Uterus (tissue), 2 donors: ENCODE data around the gene CKLF.

Experiments used
- POLR2A ChIP-seq, 2 donors: fragments of 450-650 bp; IDR thresholded peaks; one replicate each; pipeline ENCODE4 v1.6.1; 2016; ENCODE audit warnings: antibody characterized with exemption in 2 of 2, mild to moderate bottlenecking in 1 of 2, moderate library complexity in 1 of 2
- TF ChIP-seq, protein P1 (sequence below), 4 experiments: fragments of 200-600 bp in 2 of 4; fragments of 450-650 bp in 2 of 4; sonication (generic) in 2 of 4; IDR thresholded peaks; one replicate each; pipeline ENCODE4 v1.5.1; 2016 to 2019; ENCODE audit warnings: antibody characterized with exemption in 4 of 4, mild to moderate bottlenecking in 2 of 4, moderate library complexity in 1 of 4

GRCh38 chr16:66536525-66536924 lies 15.9 kb upstream of the CKLF start:
- TF ChIP-seq, protein P1, sequence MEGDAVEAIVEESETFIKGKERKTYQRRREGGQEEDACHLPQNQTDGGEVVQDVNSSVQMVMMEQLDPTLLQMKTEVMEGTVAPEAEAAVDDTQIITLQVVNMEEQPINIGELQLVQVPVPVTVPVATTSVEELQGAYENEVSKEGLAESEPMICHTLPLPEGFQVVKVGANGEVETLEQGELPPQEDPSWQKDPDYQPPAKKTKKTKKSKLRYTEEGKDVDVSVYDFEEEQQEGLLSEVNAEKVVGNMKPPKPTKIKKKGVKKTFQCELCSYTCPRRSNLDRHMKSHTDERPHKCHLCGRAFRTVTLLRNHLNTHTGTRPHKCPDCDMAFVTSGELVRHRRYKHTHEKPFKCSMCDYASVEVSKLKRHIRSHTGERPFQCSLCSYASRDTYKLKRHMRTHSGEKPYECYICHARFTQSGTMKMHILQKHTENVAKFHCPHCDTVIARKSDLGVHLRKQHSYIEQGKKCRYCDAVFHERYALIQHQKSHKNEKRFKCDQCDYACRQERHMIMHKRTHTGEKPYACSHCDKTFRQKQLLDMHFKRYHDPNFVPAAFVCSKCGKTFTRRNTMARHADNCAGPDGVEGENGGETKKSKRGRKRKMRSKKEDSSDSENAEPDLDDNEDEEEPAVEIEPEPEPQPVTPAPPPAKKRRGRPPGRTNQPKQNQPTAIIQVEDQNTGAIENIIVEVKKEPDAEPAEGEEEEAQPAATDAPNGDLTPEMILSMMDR (IDR thresholded peaks at IDR 0.05): no peak
- no peak for TF ChIP-seq POLR2A (IDR thresholded peaks at IDR 0.05)
